HG03558 (cell line): Measurements from ENCODE around the gene TTC33.
"Not testable (repeated sequence)": the region's sequence is repeated elsewhere in the genome, so short reads cannot be mapped to it uniquely, and the experiment has no call there.

ENCODE experiments used
- ATAC-seq: cut with Tn5 transposase; IDR thresholded peaks from one replicate; pipeline ENCODE4 v1.9.1; 2021; ENCODE audit warnings: moderate number of reproducible peaks; ENCODE audit not compliant: unreplicated experiment; ENCODE audit errors: extremely low read depth

The TTC33 gene

GRCh38 chr5:40733434-40733833 is 22.3 kb downstream of the TTC33 start:
- ATAC-seq, result no peak

- ATAC-seq, result not testable (repeated sequence)
These were observed 33.3 kb downstream of the TTC33 start for GRCh38 chr5:40722497-40722911.

- no peak for ATAC-seq
These were observed 35.7 kb downstream of the TTC33 start for GRCh38 chr5:40720069-40720468.

- ATAC-seq, result no peak
These were observed 38.5 kb downstream of the TTC33 start for GRCh38 chr5:40717281-40717680.

GRCh38 chr5:40716590-40716989 is 39.2 kb downstream of the TTC33 start:
- no peak for ATAC-seq

- ATAC-seq, result no peak
These were observed 39.8 kb downstream of the TTC33 start for GRCh38 chr5:40716000-40716399.

- ATAC-seq, result no peak
These were observed 41.8 kb downstream of the TTC33 start for GRCh38 chr5:40714001-40714400.

GRCh38 chr5:40710575-40710974 is 45.2 kb downstream of the TTC33 start:
- ATAC-seq, result not testable (repeated sequence)

- not testable (repeated sequence) for ATAC-seq
These were observed 50.3 kb downstream of the TTC33 start for GRCh38 chr5:40705484-40705883.

GRCh38 chr5:40702027-40702426 is 53.7 kb downstream of the TTC33 start:
- not testable (repeated sequence) for ATAC-seq

- ATAC-seq, result no peak
These were observed 55.5 kb downstream of the TTC33 start for GRCh38 chr5:40700116-40700782.

GRCh38 chr5:40694433-40694832 is 61.3 kb downstream of the TTC33 start:
- no peak for ATAC-seq

- no peak for ATAC-seq
These were observed 63.9 kb downstream of the TTC33 start for GRCh38 chr5:40691894-40692293.

- no peak for ATAC-seq
These were observed 65.5 kb downstream of the TTC33 start for GRCh38 chr5:40690267-40690666.

- ATAC-seq, result peak; percentile 50
These were observed 66.3 kb downstream of the TTC33 start for GRCh38 chr5:40689438-40689837.

GRCh38 chr5:40688996-40689395 is 66.8 kb downstream of the TTC33 start:
- no peak for ATAC-seq

GRCh38 chr5:40688127-40688761 is 67.5 kb downstream of the TTC33 start:
- peak; percentile 73 for ATAC-seq

GRCh38 chr5:40687321-40687720 is 68.4 kb downstream of the TTC33 start:
- ATAC-seq, result no peak

GRCh38 chr5:40685976-40686486 is 69.7 kb downstream of the TTC33 start:
- ATAC-seq, result no peak

- ATAC-seq, result no peak
These were observed 70.6 kb downstream of the TTC33 start for GRCh38 chr5:40685193-40685592.

GRCh38 chr5:40683305-40683704 is 72.5 kb downstream of the TTC33 start:
- ATAC-seq, result no peak
